Stimulated activated CD8-positive, alpha-beta memory T cell treated with anti-CD3 and anti-CD28 coated beads, Interleukin-7, amount 100 ng/mL, for 24 hours (primary cell): ENCODE data around the gene RASL12.
"Not testable (repeated sequence)": the region's sequence is repeated elsewhere in the genome, so short reads cannot be mapped to it uniquely, and the experiment has no call there.

ENCODE experiments used
- DNase-seq: peaks from one replicate; pipeline ENCODE4 v3.0.0-alpha.2; 2020; ENCODE audit warnings: low read depth

RASL12 gene

DNA sequence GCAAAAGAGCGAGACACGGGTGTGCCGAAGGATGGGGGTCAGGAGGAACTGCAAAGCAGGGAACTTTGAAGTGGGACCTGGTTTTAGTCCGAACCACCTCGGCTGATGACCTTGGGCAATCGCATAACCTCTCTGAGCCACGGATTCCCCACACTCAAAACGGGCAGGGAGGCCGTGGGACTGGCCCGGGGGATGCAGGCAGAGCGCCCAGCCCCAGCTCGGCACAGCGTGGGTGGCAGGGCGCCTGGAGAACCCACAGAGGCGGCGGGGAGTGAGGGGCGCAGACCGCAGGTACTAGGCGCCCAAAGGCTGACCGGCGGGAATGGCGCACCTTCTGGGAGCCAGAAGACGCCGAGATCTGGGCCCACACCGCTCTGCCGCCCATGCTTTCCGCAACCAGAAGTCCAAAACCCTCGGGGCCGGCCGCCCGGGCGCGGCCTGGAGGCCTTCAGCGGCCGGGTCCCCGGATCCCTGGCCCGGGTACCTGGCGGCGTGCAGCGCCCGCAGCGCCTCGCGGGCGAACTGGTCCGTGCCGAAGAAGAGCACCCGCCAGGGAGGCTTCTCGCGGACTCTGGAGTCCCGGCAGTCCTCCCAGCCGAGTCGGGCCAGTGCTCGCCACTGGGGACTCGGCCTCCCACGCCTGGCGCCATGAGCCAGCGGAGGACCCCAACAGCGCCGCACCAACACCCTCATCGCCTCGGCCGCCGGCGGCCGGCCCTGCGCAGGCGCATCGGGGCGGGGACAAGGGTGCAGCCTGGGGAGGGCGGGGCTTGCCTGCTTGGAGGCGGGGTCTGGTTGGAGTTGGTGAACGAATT is 38.7 kb downstream of the RASL12 start, which contains the start of gene MTFMT:
MTFMT (minus strand) TSS at position 719 of the 815 bp plus-strand sequence; CDS start at position 693, 26 bp downstream.
- peak; percentile 93 for DNase-seq

DNA sequence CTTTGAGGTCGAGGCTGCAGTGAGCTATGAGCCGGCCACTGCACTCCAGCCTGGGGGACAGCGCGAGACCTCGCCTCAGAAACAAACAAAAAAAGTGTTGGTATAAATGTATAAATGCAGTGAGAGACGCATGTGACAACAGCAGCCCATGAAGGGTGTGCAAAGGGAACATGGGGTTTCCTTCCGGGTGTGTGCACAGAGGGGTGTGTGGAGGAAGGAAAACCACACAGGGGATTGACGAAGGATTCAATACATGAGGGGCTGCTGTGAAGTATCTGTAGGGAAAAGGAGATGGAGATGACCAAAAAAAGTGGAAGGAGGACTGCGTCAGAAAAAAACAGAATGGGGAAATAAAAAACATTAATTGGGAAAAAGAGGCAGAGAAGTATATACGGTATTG is 39.5 kb downstream of the RASL12 start:
- no peak for DNase-seq

DNA sequence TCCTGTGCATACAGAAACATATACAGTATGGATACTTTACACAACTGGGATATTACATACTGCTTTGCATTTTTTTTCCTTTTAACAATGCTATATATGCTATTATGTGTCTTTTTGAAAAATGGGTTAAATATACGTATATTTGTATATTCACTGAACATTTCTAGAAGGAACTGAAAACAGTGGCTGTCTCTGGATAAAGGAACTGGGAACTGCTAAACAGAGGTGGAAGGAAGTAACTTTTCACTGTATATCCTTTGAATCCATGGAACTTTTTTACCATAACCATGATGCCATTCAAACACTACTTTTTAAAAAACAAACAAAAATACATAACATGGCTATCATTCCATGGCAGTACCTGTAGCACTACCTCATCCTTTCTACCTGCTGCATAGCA is 40.2 kb downstream of the RASL12 start:
- DNase-seq, result no peak

DNA sequence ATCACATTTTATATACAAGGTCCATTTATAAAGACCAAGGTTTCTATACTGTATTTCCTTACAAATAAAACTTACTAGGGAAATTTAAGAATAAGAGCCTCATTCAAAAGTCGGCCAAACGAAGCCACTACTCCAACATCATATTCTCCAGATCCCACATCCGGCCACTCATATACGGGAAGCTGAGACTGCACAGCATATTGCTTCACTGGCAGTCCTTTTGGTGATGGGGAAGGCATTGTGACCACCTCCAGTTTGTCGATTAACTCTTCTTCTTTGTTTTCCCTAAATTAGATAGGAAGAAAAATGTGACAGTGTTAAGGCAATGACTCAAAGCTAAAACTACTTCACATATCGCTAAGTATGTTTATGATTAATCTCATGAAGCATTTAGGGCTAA is 41.0 kb downstream of the RASL12 start:
- DNase-seq, result no peak

DNA sequence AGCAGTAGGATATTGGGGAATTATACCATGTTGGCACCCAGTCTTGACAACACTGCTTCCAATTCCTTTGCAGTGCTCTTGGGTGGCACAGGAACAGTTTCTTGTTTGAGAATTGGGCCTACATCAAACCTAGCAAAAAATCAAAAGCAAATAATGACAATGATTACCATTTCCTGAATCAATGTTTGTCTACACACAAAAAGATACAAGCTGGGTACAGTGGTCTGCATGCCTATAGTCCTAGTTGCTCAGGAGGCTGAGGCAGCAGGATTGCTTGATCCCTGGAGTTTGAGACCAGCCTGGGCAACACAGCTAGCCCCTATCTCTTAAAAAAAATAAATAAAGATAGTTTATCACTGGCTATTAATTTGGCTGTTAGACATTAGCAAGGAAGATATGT is 46.3 kb downstream of the RASL12 start:
- no peak for DNase-seq

DNA sequence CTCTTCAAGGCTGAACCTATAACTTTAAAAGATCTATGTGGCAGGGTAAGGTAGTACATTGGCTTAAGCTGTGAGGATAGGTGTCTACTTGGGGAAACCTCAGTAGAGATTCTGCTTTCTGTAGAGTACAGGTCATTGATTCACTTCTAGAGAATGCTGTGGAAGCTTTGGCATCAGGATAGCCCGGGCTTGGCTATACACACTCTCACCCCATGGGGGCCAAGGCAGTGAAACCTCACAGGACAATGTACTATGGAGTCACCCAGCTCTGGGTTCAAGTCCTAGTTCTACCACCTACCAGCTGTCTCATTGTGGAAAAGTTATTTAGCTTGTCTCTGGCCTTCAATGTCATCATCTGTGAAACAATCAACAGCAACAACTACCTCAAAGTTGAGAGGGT is 47.4 kb downstream of the RASL12 start:
- no peak for DNase-seq

DNA sequence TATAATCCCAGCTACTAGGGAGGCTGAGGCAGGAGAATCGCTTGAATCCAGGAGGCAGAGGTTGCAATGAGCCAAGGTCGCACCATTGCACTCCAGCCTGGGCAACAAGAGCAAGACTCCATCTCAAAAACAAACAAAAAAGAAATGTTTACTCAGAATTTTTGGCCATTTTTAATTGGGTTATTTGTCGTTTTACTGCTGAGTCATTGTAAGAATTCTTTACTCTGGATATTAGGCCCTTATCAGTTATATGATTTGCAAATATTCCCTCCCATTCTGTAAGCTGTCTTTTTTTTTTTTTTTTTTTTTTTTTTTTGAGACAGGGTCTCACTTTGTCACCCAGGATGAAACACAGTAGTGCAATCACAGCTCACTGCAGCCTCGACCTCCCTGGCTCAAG is 56.6 kb downstream of the RASL12 start:
- not testable (repeated sequence) for DNase-seq

DNA sequence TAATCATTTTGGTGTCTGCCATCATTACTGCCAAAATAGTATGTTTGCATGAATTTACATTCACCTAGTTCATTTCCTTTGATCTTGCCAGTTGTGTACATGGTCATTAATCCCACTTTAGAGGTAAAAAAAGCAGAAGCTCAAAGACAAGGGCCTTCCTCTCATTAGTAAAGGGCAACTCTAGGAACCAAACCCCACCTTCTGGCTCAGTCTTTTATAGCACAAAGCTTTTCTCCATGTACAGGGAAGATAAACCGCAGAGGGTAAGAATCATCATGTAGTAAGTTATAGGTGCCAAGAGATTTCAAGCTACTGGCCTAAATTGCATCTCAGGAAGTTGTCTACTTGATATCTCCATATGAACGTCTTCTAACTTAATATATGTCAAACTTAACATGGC is 58.8 kb downstream of the RASL12 start:
- no peak for DNase-seq

DNA sequence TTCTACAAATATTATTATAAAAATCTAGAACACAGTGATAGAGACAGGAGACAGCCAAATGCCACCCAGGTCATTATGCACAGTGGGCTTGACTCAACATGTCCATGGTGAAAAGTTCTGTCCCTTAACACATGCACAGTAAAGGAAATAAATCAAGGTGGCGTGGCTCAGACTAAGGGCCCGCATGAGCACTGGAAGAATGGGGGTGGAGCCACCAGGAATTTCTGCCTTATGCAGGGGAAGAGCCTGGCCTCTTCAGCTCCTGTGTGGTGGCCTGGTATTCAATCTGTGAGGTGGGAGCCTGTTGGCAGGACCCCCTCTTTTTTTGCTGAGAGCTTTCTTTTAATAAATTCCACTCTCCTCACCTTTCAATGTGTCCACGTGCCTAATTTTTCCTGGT is 60.9 kb downstream of the RASL12 start:
- no peak for DNase-seq

DNA sequence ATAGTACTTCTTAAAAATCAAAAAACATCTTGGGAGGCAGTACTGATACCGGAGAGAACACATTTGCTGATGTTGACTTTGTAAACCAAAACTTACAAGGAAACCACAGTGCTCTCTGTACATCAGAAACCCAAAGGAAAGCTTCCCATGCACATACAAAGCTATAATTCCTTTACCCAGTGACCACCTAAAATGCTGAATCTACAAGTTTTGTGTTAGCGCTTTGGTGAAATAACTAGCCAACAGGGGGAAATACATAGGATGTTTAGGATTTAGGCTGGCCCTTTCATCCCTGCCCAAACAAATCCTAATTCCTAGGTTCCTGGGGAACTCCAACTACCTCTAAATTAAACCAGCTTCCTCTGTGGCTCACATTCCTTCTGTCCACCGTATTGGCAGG is 62.8 kb downstream of the RASL12 start:
- DNase-seq, result no peak
